Subcutaneous adipose tissue (tissue), 4 donors: Measurements from ENCODE around the gene RPUSD4. TPM values are rescaled to one million over a fixed set of nuclear protein-coding genes. Genes with fewer than 3 reads are reported as not detected.

ENCODE experiments used
- CTCF ChIP-seq: fragments of 450-650 bp; IDR thresholded peaks from one replicate; pipeline ENCODE4 v1.5.1; 2016; ENCODE audit warnings: low read depth, mild to moderate bottlenecking, control low read depth, antibody characterized with exemption, moderate library complexity
- total RNA-seq, 4 donors: library from RNA; depleted of rRNA; stranded (reverse); fragments of >200 nt; gene quantifications; one replicate each; pipeline ENCODE4 v1.1.0, GENCODE V29; 2016

The RPUSD4 gene
- total RNA-seq, 4 donors from 2014 or later: 13.7 to 35.4 (median 26.7) TPM

- no peak for TF ChIP-seq CTCF
Observed at GRCh38 chr11:126165311-126165720, 46.1 kb downstream of the RPUSD4 start.

DNA sequence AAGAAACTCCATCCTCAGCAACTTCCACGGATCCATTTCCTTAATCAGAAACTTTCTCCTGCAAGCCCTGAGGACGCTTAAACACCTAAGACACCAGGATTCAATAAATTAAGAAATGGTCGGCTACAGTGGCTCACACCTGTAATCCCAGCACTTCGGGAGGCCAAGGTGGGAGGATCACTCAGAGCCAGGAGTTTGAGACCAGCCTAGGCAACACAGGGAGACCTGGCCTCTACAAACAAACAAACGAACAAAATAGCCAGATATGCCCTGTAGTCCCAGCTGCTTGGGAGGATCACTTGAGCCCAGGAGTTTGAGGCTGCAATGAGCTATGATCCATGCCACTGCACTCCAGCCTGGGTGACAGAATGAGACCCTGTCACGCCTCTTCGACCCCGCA is 46.7 kb downstream of the RPUSD4 start:
- TF ChIP-seq CTCF: no peak

GRCh38 chr11:126163779-126164178 is 47.7 kb downstream of the RPUSD4 start:
- no peak for TF ChIP-seq CTCF

GRCh38 chr11:126163074-126163700 is 48.3 kb downstream of the RPUSD4 start:
- no peak for TF ChIP-seq CTCF

DNA sequence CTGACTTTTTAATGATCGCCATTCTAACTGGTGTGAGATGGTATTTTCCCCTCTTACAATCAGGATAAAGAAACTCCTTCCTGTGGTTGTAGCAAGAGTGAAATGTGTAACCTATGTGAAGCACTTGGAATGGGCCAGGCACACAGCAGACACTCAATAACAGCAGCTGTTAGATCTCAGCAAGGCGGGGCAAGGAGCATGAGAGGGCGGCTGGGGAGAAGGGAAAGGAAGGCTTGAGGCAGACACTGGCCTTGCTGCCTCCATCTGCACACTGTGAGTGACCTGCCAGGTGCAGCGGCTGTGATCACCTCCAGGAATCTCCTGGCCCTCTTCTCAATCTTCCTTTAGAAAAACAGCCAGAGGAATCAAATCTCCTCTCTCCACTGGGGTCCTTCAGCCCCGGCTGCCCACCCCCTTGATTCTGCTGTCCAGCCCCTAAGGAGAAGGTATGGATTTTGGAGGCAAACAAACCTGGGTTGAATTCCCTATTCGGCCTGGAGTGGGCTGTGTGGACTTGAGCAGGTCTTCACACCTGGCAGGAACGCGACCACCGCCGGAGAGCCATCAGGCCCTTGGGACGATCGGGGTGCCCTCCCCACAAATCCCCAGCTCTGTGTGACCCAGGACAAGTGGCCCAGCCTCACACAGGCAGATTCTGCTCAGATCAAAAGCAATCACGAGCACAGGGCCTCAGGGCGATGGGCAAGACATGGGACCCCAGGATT is 49.0 kb downstream of the RPUSD4 start:
- TF ChIP-seq CTCF: no peak

GRCh38 chr11:126161023-126161391 is 50.4 kb downstream of the RPUSD4 start:
- TF ChIP-seq CTCF: no peak

- no peak for TF ChIP-seq CTCF
Observed at GRCh38 chr11:126160345-126161022, 51.0 kb downstream of the RPUSD4 start.
